Tibial artery (tissue), 4 donors: Measurements from ENCODE around the gene RBM33.

Source experiments
- DNase-seq, 2 donors: peaks; one replicate each; pipeline ENCODE4 v3.0.0-alpha.2; 2019
- H3K27ac ChIP-seq, 2 donors: fragments of 200-600 bp; sonication (generic) in 1 of 2; 1 replicate in 1 of 2; 2 replicates in 1 of 2; pipeline ENCODE4 v1.5.1; 2018 to 2019; ENCODE audit warnings: mild to moderate bottlenecking in 1 of 2
- H3K27me3 ChIP-seq, 2 donors: fragments of 200-600 bp; sonication (generic) in 1 of 2; one replicate each; pipeline versions ENCODE4 v1.5.1 to v1.6.0; 2016 to 2019
- H3K36me3 ChIP-seq, 3 donors: fragments of 200-600 bp; sonication (generic) in 2 of 3; one replicate each; pipeline ENCODE4 v1.5.1; 2016 to 2019; ENCODE audit warnings: mild to moderate bottlenecking in 2 of 3
- H3K4me1 ChIP-seq, 4 donors: fragments of 200-600 bp; sonication (generic) in 2 of 4; 1 replicate in 3 of 4; 2 replicates in 1 of 4; pipeline ENCODE4 v1.5.1; 2016 to 2019
- H3K4me3 ChIP-seq, 2 donors: fragments of 200-600 bp; sonication (generic) in 1 of 2; 1 replicate in 1 of 2; 2 replicates in 1 of 2; pipeline ENCODE4 v1.5.1; 2018 to 2019; ENCODE audit warnings: mild to moderate bottlenecking in 2 of 2
- H3K9me3 ChIP-seq, 3 donors: fragments of 200-600 bp; sonication (generic) in 1 of 3; one replicate each; pipeline ENCODE4 v1.5.1; 2016 to 2019
- intact Hi-C: fragments of 100-400 bp; cut with DNase I; formaldehyde crosslinking; loops from one replicate; pipeline ENCODE4 v1.15.0; 2023; ENCODE audit warnings: low total_unique reads
- TF ChIP-seq, protein P1 (sequence below), 2 experiments: fragments of 200-600 bp in 1 of 2; fragments of 450-650 bp in 1 of 2; IDR thresholded peaks; one replicate each; pipeline ENCODE4 v1.5.1; 2017 to 2019; ENCODE audit warnings: antibody characterized with exemption in 2 of 2, mild to moderate bottlenecking in 1 of 2, moderate library complexity in 1 of 2

Gene RBM33

DNA sequence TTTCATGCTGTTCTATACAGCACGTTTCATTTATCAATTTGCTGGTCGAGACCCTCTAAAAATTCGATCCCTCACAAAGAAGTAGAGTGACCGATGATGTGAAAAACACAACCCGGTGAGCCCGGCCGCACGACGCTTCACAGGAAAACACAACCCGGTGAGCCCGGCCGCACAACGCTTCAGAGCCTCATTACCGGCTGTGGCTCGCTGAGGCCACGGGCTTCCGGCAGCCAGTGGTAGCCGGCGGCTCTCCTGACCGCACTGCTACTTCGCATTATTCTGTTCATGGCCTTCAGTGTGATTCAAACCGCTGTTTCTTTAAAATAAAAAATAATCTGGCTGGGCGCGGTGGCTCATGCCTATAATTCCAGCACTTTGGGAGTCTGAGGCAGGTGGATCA lies 42.3 kb upstream of the RBM33 start:
- H3K27me3 ChIP-seq = peaks cover 0 to 45% of the 10 kb centered on the region in 2 donors
- H3K4me3 ChIP-seq = no peak overlapping the region
- DNase-seq = no peak
- no peaks in the 10 kb centered on the region for H3K4me1 ChIP-seq
- H3K9me3 ChIP-seq = no peaks in the 10 kb centered on the region
- no peak overlapping the region for H3K27ac ChIP-seq
- TF ChIP-seq, protein P1, sequence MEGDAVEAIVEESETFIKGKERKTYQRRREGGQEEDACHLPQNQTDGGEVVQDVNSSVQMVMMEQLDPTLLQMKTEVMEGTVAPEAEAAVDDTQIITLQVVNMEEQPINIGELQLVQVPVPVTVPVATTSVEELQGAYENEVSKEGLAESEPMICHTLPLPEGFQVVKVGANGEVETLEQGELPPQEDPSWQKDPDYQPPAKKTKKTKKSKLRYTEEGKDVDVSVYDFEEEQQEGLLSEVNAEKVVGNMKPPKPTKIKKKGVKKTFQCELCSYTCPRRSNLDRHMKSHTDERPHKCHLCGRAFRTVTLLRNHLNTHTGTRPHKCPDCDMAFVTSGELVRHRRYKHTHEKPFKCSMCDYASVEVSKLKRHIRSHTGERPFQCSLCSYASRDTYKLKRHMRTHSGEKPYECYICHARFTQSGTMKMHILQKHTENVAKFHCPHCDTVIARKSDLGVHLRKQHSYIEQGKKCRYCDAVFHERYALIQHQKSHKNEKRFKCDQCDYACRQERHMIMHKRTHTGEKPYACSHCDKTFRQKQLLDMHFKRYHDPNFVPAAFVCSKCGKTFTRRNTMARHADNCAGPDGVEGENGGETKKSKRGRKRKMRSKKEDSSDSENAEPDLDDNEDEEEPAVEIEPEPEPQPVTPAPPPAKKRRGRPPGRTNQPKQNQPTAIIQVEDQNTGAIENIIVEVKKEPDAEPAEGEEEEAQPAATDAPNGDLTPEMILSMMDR (IDR thresholded peaks at IDR 0.05) = no peak
- H3K36me3 ChIP-seq = no peaks in the 10 kb centered on the region
- intact Hi-C loops = no loop called here

DNA sequence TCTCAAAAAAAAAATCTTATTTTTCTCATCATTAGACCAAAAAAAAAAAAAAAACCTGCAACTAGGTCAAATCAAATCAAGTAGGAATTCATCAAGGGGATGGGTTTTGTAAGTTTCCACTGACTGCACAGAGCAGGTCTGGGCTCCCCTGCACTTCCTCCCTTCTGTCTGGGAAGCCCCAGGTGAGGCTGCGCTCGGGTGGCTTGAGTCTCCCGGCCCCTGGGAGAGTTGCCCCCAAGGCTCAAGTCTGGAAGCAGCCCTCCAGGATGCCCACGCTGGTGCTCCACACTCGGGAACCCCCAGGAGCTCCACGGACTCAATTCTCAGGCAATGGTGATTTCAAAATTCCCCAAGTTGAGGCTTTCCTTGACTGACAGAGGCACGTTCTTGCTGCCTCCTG lies 41.7 kb upstream of the RBM33 start:
- H3K4me1 ChIP-seq = no peaks in the 10 kb centered on the region
- intact Hi-C loops = no loop called here
- no peak overlapping the region for H3K27ac ChIP-seq
- no peak overlapping the region for H3K4me3 ChIP-seq
- TF ChIP-seq, protein P1 (IDR thresholded peaks at IDR 0.05) = no peak
- no peak for DNase-seq
- H3K36me3 ChIP-seq = no peaks in the 10 kb centered on the region
- H3K27me3 ChIP-seq = peaks cover 0 to 45% of the 10 kb centered on the region in 2 donors
- no peaks in the 10 kb centered on the region for H3K9me3 ChIP-seq

DNA sequence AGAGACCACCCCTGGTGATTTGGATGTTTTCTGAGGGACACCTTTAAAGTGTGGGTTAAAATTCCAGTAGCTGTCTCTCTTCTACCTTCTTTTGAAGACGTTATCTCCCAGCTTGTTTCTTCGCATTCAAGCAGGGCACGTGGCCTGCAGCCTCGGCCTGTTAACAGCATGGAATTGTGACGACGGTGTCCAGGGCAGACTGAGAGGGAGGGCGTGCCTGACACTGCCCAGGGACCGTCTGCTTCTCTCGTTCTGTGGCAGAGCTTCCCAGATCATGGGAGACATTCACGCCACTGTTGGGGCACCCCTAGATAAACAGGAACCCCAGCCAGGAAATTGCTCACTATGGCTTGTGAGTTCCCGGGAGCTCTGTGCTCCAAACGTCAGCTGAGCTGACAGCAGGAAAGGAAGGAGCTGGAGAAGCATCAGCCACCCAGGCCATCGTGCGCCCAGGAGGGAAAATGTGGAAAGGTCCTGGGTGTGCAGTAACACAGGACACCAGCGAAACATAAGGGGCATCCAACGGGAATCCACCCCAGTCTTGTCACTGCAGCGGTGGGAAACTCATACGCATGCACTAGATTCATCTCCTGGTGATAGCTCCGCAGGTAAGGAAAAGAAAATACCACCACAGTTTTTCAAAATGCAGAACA lies 41.1 kb upstream of the RBM33 start:
- no peak overlapping the region for H3K27ac ChIP-seq
- H3K27me3 ChIP-seq = peaks cover 0 to 45% of the 10 kb centered on the region in 2 donors
- intact Hi-C loops = no loop called here
- H3K4me1 ChIP-seq = no peaks in the 10 kb centered on the region
- H3K4me3 ChIP-seq = no peak overlapping the region
- TF ChIP-seq, protein P1 (IDR thresholded peaks at IDR 0.05) = no peak
- H3K36me3 ChIP-seq = no peaks in the 10 kb centered on the region
- no peaks in the 10 kb centered on the region for H3K9me3 ChIP-seq
- DNase-seq = no peak

DNA sequence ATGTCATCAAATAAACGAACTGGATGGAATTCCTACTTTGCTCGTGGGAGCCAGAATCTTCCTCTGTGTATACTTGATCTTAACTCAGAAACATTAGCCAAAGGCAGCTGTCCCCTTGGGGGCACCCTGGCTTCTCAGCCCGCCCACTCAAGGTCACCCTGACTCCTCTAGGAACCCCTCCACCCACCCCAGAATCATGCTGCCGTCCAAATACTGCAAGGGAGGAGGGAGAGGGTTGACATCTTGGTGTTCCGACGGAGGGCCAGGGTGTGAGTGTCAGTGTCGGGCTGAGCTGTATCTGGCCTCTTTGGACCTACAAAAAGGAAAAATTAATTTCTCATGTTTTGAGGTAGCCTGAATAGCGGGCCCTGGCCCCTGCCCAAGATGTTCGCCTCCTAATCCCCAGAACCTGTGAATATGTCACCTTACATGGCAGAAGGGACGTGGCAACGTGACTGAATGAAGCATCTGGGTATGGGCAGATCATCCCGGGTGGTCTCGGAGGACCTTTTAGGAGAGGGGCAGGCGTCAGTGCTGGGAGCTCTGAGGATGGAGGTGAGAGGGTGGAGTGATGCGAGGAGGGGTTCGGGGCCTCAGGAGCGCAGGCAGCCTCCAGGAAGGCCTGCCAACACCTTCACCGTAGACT lies 40.5 kb upstream of the RBM33 start:
- Histone ChIP-seq H3K27ac (no peak overlapping the region), H3K9me3 (no peaks in the 10 kb centered on the region), H3K4me3 (no peak overlapping the region), H3K4me1 (no peaks in the 10 kb centered on the region), H3K27me3 (peaks cover 0 to 43% of the 10 kb centered on the region in 2 donors), H3K36me3 (no peaks in the 10 kb centered on the region)
- DNase-seq = no peak
- TF ChIP-seq, protein P1 (IDR thresholded peaks at IDR 0.05) = no peak
- intact Hi-C loops = no loop called here

DNA sequence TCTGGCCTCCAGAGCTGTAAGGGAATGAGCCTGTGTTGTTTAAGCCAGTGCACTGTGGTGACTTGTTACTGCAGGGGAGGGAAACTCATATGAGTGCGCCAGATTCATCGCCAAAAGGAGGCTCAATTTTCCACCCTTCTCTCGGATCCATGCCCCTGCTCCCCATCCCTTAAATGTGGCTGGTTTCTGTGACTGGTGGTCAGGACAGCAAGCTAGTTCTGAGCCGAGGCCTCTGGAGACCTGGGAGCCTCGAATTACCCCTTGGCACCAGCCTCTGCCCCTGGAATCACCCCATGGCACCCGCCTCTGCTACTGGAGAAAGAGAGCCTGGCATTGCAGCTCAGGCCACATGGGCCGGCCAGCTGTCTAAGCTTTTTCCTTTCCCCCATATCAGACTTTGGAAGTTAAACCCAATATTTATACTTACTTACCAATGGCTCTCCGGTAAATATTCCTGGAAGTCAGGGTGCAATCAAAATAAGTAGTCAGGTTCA lies 39.9 kb upstream of the RBM33 start:
- Histone ChIP-seq H3K4me1 (no peaks in the 10 kb centered on the region), H3K9me3 (no peaks in the 10 kb centered on the region), H3K4me3 (no peak overlapping the region), H3K27me3 (peaks cover 0 to 39% of the 10 kb centered on the region in 2 donors), H3K36me3 (no peaks in the 10 kb centered on the region), H3K27ac (no peak overlapping the region)
- TF ChIP-seq, protein P1 (IDR thresholded peaks at IDR 0.05) = no peak
- intact Hi-C loops = no loop called here
- no peak for DNase-seq
